HT-29 (cell line): Measurements from ENCODE around the gene MACROH2A2. TPM values are rescaled to one million over a fixed set of nuclear protein-coding genes. Genes with fewer than 3 reads are reported as not detected.
"Not testable (repeated sequence)": the region's sequence is repeated elsewhere in the genome, so short reads cannot be mapped to it uniquely, and the experiment has no call there.

Source experiments
- DNase-seq: peaks from one replicate; pipeline ENCODE4 v3.0.0-alpha.2; 2015; ENCODE audit warnings: low spot score
- total RNA-seq: library from RNA; depleted of rRNA; stranded (reverse); fragments of >200 nt; shearing (Covaris generic); gene quantifications from 2 replicates; pipeline ENCODE4 v1.2.3, GENCODE V29; 2014; rRNA removed

MACROH2A2 gene
- total RNA-seq, 1 experiment from 2014 or later: not detected

DNA sequence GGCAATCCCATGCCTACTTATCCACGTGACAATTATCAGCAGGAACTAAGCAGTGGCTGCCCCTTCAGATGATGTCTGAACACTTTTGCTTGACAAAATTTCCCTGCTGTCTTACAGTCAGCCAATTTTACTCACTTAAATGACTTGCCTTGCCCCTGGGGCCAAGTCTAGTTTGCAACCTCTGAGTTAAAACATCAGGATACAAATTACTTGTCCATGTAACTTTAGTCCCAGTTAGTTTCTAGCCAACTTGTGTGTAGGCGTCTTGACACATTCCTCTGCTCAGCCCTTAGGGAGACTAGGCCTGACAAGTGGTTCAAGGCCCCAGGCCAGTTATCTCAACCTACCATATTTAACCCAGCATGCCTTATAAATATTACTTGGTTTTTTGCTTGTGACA is 105.5 kb downstream of the MACROH2A2 start:
- DNase-seq: no peak

DNA sequence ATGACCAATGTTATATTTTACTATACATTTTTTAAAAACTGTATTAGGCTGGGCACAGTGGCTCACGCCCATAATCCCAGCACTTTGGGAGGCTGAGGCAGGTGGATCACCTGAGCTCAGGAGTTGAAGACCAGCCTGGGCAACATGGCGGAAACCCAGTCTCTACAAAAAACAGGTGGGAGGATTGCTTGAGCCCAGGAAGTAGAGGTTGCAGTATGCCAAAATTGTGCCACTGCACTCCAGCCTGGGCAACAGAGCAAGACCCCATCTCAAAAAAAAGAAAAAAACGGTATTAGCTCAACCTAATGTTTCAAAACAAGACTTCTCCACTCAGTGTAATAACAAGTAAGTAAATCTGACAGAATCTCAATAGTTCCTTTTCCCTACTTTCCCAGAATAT is 106.7 kb downstream of the MACROH2A2 start:
- DNase-seq: not testable (repeated sequence)

DNA sequence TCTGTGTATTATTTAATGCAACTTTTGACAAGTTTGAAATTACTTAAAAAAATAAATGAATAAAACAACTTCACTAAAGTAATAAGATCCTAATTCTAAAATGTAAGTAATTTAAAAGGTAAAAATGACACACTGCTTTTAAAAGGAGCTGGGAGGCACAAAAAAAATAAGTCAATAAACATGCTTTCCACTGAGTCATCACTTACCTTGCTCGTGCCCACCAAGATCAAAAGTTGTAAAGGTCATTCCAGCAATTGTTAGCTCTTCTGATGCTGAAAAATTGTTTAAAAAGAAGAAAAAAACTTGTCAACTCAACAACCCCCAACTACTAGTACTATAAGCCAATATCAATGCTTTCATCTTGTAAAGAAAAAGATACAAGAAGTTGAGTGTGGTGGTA is 108.2 kb downstream of the MACROH2A2 start:
- DNase-seq: no peak

Other genes with a start within 250 kb of the MACROH2A2 start
- gene AIFM2, start 80.0 kb downstream of the MACROH2A2 start, total RNA-seq: 19.2 and 21.6 TPM in 2 replicates
- gene TYSND1, start 93.9 kb downstream of the MACROH2A2 start, total RNA-seq: 28.2 and 32.2 TPM in 2 replicates
- 38.2 and 39.2 TPM in 2 replicates for gene SAR1A, start 117.7 kb downstream of the MACROH2A2 start, total RNA-seq
- gene PPA1, start 180.6 kb downstream of the MACROH2A2 start, total RNA-seq: 321 and 357 TPM in 2 replicates
- 2.9 and 4.4 TPM in 2 replicates for gene NPFFR1, start 231.2 kb downstream of the MACROH2A2 start, total RNA-seq